Naive thymus-derived CD8-positive, alpha-beta T cell (primary cell): Measurements from ENCODE around the gene COL6A2. TPM values are rescaled to one million over a fixed set of nuclear protein-coding genes. Genes with fewer than 3 reads are reported as not detected.
"Not testable (repeated sequence)": the region's sequence is repeated elsewhere in the genome, so short reads cannot be mapped to it uniquely, and the experiment has no call there.

Experiments
- ATAC-seq, 2 donors: fragments of 150-1000 bp; cut with Tn5 transposase in 1 of 2; sonication (Bioruptor Pico), chemical (Tn5 transposase) in 1 of 2; 1 replicate in 1 of 2; 2 replicates in 1 of 2; pipeline ENCODE4 v1.10.0; 2021; ENCODE audit warnings: mild to moderate bottlenecking in 2 of 2, moderate library complexity in 2 of 2
- POLR2A ChIA-PET: fragments of 350-600 bp; sonication (Branson Sonifier 250); formaldehyde crosslinking; loops from one replicate; lab custom pipeline; 2021; ENCODE audit warnings: antibody characterized with exemption; lab: Charles Lee
- DNase-seq, 10 donors: peaks; one replicate each; pipeline versions ENCODE4 v3.0.0 to v3.0.0-alpha.2; 2020 to 2022
- H3K27ac Mint-ChIP-seq, 10 donors: one replicate each; pipeline ENCODE4 v1.8.0; 2020 to 2022; ENCODE audit warnings: mild to moderate bottlenecking in 10 of 10, mixed read lengths in 10 of 10, moderate library complexity in 4 of 10, inconsistent platforms in 1 of 10
- H3K27me3 Mint-ChIP-seq, 5 donors: one replicate each; pipeline ENCODE4 v1.8.0; 2021 to 2022; ENCODE audit warnings: mixed read lengths in 5 of 5
- H3K36me3 Mint-ChIP-seq, 3 donors: one replicate each; pipeline ENCODE4 v1.8.0; 2020 to 2022; ENCODE audit warnings: mixed read lengths in 3 of 3, mild to moderate bottlenecking in 2 of 3, inconsistent platforms in 1 of 3
- H3K4me1 Mint-ChIP-seq, 4 donors: one replicate each; pipeline ENCODE4 v1.8.0; 2021 to 2022; ENCODE audit warnings: mixed read lengths in 4 of 4
- H3K4me3 Mint-ChIP-seq, 10 donors: one replicate each; pipeline ENCODE4 v1.8.0; 2020 to 2022; ENCODE audit warnings: mild to moderate bottlenecking in 10 of 10, mixed read lengths in 10 of 10, moderate library complexity in 6 of 10, inconsistent platforms in 1 of 10
- H3K9me3 Mint-ChIP-seq, 9 donors: one replicate each; pipeline ENCODE4 v1.8.0; 2020 to 2022; ENCODE audit warnings: mixed read lengths in 9 of 9, mild to moderate bottlenecking in 3 of 9, inconsistent platforms in 1 of 9, moderate library complexity in 1 of 9
- polyA plus RNA-seq, 3 donors: library from polyadenylated mRNA; unstranded; fragments of 300-500 nt; fragmentation: Illumina TruSeq; gene quantifications; one replicate each; pipeline ENCODE4 v1.2.3, GENCODE V29; 2021
- total RNA-seq, 8 experiments: library from RNA in 2 of 8; stranded (reverse) in 2 of 8; gene quantifications; one replicate each; pipeline ENCODE4 v1.2.3 and lab custom pipeline; 2021 to 2026

Gene COL6A2
- total and polyA plus RNA-seq, 5 experiments from 2014 or later: 3.8 to 98.8 (median 13.4) TPM

DNA sequence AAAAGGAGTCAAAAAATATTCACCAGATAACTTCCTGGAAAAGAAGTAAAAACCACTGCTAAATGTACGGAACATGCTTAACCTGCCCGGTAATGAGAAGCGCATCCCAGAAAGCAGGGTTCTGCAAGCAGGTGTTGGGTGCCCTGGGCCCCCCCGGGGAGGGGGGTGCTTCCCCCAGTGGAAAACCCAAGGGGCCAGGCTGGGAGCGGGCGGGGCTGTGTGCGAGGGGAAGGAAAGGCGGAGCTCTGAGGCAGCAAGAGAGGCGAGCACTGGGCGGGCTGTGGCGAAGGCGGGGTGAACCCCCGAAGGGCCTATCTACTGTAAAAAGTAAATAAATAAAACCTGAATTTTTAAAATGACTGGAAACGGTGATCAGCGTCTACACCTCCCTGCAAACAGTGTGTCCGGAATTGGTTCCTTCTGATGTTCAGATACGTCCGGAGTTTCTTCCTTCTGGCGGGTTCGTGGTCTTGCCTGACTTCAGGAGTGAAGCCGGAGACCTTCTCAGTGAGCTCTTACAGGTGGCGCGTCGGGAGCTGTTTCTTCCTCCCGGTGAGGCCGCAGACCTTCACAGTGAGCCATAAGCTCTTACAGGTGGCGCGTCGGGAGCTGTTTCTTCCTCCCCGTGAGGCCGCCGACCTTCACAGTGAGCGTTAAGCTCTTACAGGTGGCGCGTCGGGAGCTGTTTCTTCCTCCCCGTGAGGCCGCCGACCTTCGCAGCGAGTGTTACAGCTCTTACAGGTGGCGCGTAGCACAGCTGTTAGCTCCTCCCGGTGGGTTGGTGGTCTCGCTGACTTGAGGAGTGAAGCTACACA is 44.1 kb downstream of the COL6A2 start:
- DNase-seq (peak in 1 of 10 donors; percentile 47), ATAC-seq (no peak)
- H3K27ac Mint-ChIP-seq: peak overlapping the region in 1 of 10 donors; percentile 10
- H3K27me3 Mint-ChIP-seq: peaks cover 0 to 9% (median 0%) of the 10 kb centered on the region in 5 donors
- peak overlapping the region in 1 of 10 donors; percentile 15 for H3K4me3 Mint-ChIP-seq
- no peaks in the 10 kb centered on the region for H3K9me3 Mint-ChIP-seq
- peaks cover 5 to 14% (median 10%) of the 10 kb centered on the region in 4 donors for H3K4me1 Mint-ChIP-seq
- H3K36me3 Mint-ChIP-seq: no peaks in the 10 kb centered on the region
- POLR2A ChIA-PET: no interaction called here

DNA sequence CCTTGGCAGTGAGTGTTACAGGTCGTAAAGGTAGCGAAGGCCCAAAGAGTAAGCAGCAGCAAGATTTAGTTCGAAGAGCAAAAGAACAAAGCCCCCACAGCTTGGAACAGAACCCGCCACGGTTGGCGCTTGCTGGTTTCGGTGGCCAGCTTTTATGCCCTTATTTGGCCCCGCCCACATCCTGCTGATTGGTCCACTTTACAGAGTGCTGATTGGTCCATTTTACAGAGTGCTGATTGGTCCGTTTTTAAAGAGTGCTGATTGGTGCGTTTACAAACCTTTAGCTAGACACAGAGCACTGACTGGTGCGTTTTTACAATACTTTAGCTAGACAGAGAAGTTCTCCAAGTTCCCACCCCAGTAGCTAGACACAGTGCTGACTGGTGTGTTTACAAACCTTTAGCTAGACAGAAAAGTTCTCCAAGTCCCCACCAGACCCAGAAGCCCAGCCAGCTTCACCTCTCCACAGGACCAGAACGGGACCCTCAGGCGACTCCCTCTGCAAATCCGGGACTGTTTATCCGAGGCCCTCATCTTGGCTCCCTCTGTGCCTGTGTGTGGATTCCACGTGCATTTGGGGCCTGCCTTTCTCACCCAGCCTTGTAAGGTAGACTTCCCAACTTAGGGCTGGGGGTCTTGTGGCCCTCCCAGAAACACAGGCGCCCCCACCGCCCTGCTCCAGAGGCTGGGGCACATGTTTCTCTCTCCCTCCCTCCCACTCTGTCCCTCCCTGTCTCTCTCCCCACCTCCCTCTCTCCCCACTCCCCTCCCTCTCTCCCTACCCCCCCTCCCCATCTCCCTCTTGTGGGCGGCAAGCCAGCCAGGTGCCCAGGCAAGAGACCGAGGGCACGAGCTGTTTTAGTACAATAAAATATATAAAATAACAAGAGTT is 44.9 kb downstream of the COL6A2 start:
- POLR2A ChIA-PET: interaction anchor here (0.6 to 1.1 kb wide), 2 partner anchors 182 to 315 kb away, joined by 3 to 7 read pairs; partner anchors contain the start of gene DIP2A
- H3K36me3 Mint-ChIP-seq: no peaks in the 10 kb centered on the region
- DNase-seq (peak in 8 of 10 donors; percentile 19 to 57 (median 40)), ATAC-seq (no peak)
- peak overlapping the region in 2 of 10 donors; percentile 40 to 66 for H3K27ac Mint-ChIP-seq
- H3K4me1 Mint-ChIP-seq: peaks cover 5 to 14% (median 10%) of the 10 kb centered on the region in 4 donors
- no peaks in the 10 kb centered on the region for H3K9me3 Mint-ChIP-seq
- H3K4me3 Mint-ChIP-seq: peak overlapping the region in 2 of 10 donors; percentile 15 to 42
- H3K27me3 Mint-ChIP-seq: peaks cover 0 to 4% (median 0%) of the 10 kb centered on the region in 5 donors

DNA sequence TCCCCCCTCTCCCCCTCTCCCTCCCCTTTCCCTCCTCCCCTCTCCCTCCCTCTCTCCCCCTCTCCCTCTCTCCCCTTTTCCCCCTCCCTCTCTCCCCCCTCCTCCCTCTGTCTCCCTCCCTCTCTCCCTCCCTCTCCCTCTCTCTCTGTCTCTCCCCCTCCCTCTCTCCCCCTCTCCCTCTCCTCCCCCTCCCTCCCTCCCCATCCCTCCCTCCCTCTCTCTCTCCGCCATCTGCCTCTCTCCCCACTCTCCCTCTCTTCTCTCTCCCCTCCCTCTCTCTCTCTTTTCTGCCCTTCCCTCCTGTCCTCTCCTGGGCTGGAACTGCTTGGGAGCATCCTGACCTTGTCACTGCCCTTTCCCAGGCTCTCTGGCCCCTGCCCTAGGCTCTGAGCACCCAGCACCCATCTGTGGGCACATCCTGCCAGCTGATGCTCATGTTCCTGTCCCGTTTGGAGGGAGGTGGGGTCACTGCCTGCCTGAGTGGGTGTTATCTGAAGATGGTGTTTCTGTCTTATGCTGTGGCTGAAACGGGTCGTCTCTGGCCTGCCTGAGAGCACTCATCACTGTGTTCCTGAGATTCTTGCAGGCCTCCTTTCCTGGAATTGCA is 46.7 kb downstream of the COL6A2 start:
- POLR2A ChIA-PET: interaction anchor here (1.1 kb wide), 1 partner anchor 314 kb away, joined by 7 read pairs; the partner anchor contains the start of gene DIP2A

GRCh38 chr21:46145159-46145839 is 47.4 kb downstream of the COL6A2 start:
- POLR2A ChIA-PET: no interaction called here
- DNase-seq (peak in 1 of 10 donors; percentile 60), ATAC-seq (no peak)
- H3K4me3 Mint-ChIP-seq: no peak overlapping the region
- no peaks in the 10 kb centered on the region for H3K9me3 Mint-ChIP-seq
- peaks cover 5 to 14% (median 10%) of the 10 kb centered on the region in 4 donors for H3K4me1 Mint-ChIP-seq
- H3K27ac Mint-ChIP-seq: peak overlapping the region in 1 of 10 donors; percentile 45
- H3K36me3 Mint-ChIP-seq: no peaks in the 10 kb centered on the region
- H3K27me3 Mint-ChIP-seq: peaks cover 0 to 1% (median 0%) of the 10 kb centered on the region in 5 donors

More for the DNA sequence above, 46.7 kb downstream of the COL6A2 start:
- Mint-ChIP-seq H3K9me3 (no peaks in the 10 kb centered on the region), H3K4me3 (peak overlapping the region in 3 of 10 donors; percentile 35 to 78 (median 39)), H3K27ac (peak overlapping the region in 6 of 10 donors; percentile 38 to 87 (median 66)), H3K27me3 (peaks cover 0 to 2% (median 0%) of the 10 kb centered on the region in 5 donors), H3K36me3 (no peaks in the 10 kb centered on the region), H3K4me1 (peaks cover 5 to 14% (median 10%) of the 10 kb centered on the region in 4 donors)
- DNase-seq: peak in 1 of 10 donors; percentile 32
- ATAC-seq: no peak

GRCh38 chr21:46145840-46146691 is 48.2 kb downstream of the COL6A2 start:
- Mint-ChIP-seq H3K9me3 (no peaks in the 10 kb centered on the region), H3K27ac (no peak overlapping the region)
- POLR2A ChIA-PET: no interaction called here

DNA sequence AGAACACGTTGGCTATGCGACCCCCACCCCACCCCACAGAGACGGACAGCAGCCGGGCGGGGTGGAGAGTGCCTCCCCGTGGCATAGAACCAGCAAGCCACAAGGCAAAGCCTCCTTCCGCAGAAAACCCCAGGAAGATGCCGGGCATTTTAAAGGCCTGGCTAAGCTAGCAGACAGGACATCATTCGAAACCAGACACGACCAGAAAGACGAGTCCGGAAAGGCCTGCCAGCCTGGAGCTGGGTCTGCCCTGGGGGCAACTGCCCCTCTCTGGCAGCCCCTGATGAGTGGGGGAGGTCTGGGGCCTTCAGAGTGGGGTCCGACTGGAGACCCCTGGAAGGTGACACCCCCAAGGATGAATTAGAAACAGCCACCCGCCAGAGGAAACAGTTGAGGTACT is 48.9 kb downstream of the COL6A2 start:
- ATAC-seq: no peak

More at GRCh38 chr21:46145840-46146691, 48.2 kb downstream of the COL6A2 start:
- H3K4me3 Mint-ChIP-seq: no peak overlapping the region
- H3K36me3 Mint-ChIP-seq: no peaks in the 10 kb centered on the region
- H3K27me3 Mint-ChIP-seq: no peaks in the 10 kb centered on the region
- peaks cover 5 to 14% (median 10%) of the 10 kb centered on the region in 4 donors for H3K4me1 Mint-ChIP-seq
- no peak for ATAC-seq
- peak in 1 of 10 donors; percentile 38 for DNase-seq

GRCh38 chr21:46147429-46147828 is 49.5 kb downstream of the COL6A2 start:
- H3K27ac Mint-ChIP-seq, H3K36me3 Mint-ChIP-seq, H3K9me3 Mint-ChIP-seq, H3K27me3 Mint-ChIP-seq, H3K4me3 Mint-ChIP-seq, ATAC-seq, POLR2A ChIA-PET: not testable (repeated sequence)
- DNase-seq: peak in 8 of 10 donors; percentile 20 to 69 (median 37)
- H3K4me1 Mint-ChIP-seq: peaks cover 3 to 12% (median 10%) of the 10 kb centered on the region in 4 donors

More for the DNA sequence above, 48.9 kb downstream of the COL6A2 start:
- Mint-ChIP-seq H3K4me1 (peaks cover 3 to 12% (median 10%) of the 10 kb centered on the region in 4 donors), H3K36me3 (no peaks in the 10 kb centered on the region), H3K4me3 (no peak overlapping the region), H3K9me3 (no peaks in the 10 kb centered on the region), H3K27me3 (no peaks in the 10 kb centered on the region), H3K27ac (peak overlapping the region in 1 of 10 donors; percentile 11)
- POLR2A ChIA-PET: no interaction called here
- peak in 1 of 10 donors; percentile 30 for DNase-seq

- Mint-ChIP-seq H3K4me3 (no peak overlapping the region), H3K9me3 (no peaks in the 10 kb centered on the region), H3K27ac (no peak overlapping the region), H3K36me3 (no peaks in the 10 kb centered on the region), H3K4me1 (peaks cover 5 to 13% (median 11%) of the 10 kb centered on the region in 4 donors), H3K27me3 (no peaks in the 10 kb centered on the region)
- DNase-seq (peak in 1 of 10 donors; percentile 11), ATAC-seq (no peak)
- POLR2A ChIA-PET: no interaction called here
Measured at GRCh38 chr21:46148106-46148505, 50.2 kb downstream of the COL6A2 start.

GRCh38 chr21:46149205-46149901 is 51.4 kb downstream of the COL6A2 start:
- Mint-ChIP-seq H3K4me3 (no peak overlapping the region), H3K9me3 (no peaks in the 10 kb centered on the region), H3K27me3 (no peaks in the 10 kb centered on the region), H3K36me3 (no peaks in the 10 kb centered on the region), H3K27ac (peak overlapping the region in 1 of 10 donors; percentile 21), H3K4me1 (peaks cover 0 to 6% (median 3%) of the 10 kb centered on the region in 4 donors)
- POLR2A ChIA-PET: no interaction called here
- ATAC-seq: no peak
- peak in 1 of 10 donors; percentile 47 for DNase-seq

DNA sequence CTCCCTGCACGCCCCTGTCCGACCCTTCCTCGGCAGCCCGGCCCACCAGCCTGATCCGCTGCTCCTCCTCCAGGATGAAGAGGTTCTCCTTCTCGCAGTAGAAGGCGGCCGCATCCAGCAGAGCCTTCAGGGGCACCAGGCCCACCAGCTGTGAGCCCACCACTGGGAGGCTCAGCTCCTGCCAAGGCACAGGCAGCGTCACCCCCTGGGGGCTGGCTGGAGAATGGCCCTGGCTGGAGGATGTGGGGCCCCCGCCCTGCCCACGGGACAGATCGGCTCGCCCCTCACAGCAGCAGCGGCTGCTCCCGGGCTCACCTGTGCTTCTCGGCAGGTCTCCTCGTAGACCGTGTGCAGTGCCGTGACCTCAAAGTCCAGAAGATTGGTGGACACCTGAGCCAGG is 52.2 kb downstream of the COL6A2 start:
- H3K9me3 Mint-ChIP-seq: no peaks in the 10 kb centered on the region
- peak in 1 of 10 donors; percentile 52 for DNase-seq
- POLR2A ChIA-PET: no interaction called here
- no peak overlapping the region for H3K4me3 Mint-ChIP-seq
- no peaks in the 10 kb centered on the region for H3K36me3 Mint-ChIP-seq
- ATAC-seq: no peak
- H3K27me3 Mint-ChIP-seq: no peaks in the 10 kb centered on the region
- H3K27ac Mint-ChIP-seq: no peak overlapping the region
- peaks cover 0 to 2% (median 2%) of the 10 kb centered on the region in 4 donors for H3K4me1 Mint-ChIP-seq
